ENCODE measurements around the gene RPL15.

- TF ChIP-seq PPARA (CRISPR knock-in tag; IDR thresholded peaks at IDR 0.05; ENCODE audit: borderline replicate concordance) (no peak), RARB (CRISPR knock-in tag; IDR thresholded peaks at IDR 0.05) (no peak), ISL1 (CRISPR knock-in tag; IDR thresholded peaks at IDR 0.05) (no peak), PATZ1 (CRISPR knock-in tag; IDR thresholded peaks at IDR 0.05; ENCODE audit: borderline replicate concordance) (no peak), CSRNP3 (CRISPR knock-in tag; IDR thresholded peaks at IDR 0.05) (no peak), OSR1 (CRISPR knock-in tag; IDR thresholded peaks at IDR 0.05) (no peak), GLIS3 (CRISPR knock-in tag; IDR thresholded peaks at IDR 0.05) (no peak), ARNTL (CRISPR knock-in tag; IDR thresholded peaks at IDR 0.05; ENCODE audit: borderline replicate concordance, low read depth) (no peak), ZFP30 (CRISPR knock-in tag; IDR thresholded peaks at IDR 0.05) (no peak)
Measured at GRCh38 chr3:23950293-23950692, 33.4 kb downstream of the RPL15 start.
